Ishikawa (cell line): ENCODE results near the gene NETO2.

Experiments
- CEBPB ChIP-seq: IDR thresholded peaks from 2 replicates; pipeline ENCODE4 v1.6.1; 2012
- CREB1 ChIP-seq: IDR thresholded peaks from 2 replicates; pipeline ENCODE4 v1.6.1; 2012; ENCODE audit warnings: low read depth
- EGR1 ChIP-seq: IDR thresholded peaks from 2 replicates; pipeline ENCODE4 v1.6.1; 2012
- EP300 ChIP-seq: IDR thresholded peaks from 2 replicates; pipeline ENCODE4 v1.6.1; 2012; ENCODE audit warnings: borderline replicate concordance
- FOXM1 ChIP-seq: IDR thresholded peaks from 2 replicates; pipeline ENCODE4 v1.6.1; 2012; ENCODE audit warnings: low read depth, borderline replicate concordance
- MAX ChIP-seq: IDR thresholded peaks from 2 replicates; pipeline ENCODE4 v1.6.1; 2012
- NFIC ChIP-seq: IDR thresholded peaks from 2 replicates; pipeline ENCODE4 v1.6.1; 2012
- RAD21 ChIP-seq: IDR thresholded peaks from 2 replicates; pipeline ENCODE4 v1.6.1; 2012; ENCODE audit warnings: low read depth
- REST ChIP-seq: IDR thresholded peaks from 2 replicates; pipeline ENCODE4 v1.6.1; 2012; ENCODE audit warnings: low read depth, mild to moderate bottlenecking
- TAF1 ChIP-seq: IDR thresholded peaks from 2 replicates; pipeline ENCODE4 v1.6.1; 2012; ENCODE audit warnings: low read depth, mild to moderate bottlenecking
- TCF12 ChIP-seq: IDR thresholded peaks from 2 replicates; pipeline ENCODE4 v1.6.1; 2012; ENCODE audit warnings: low read depth
- TEAD4 ChIP-seq: IDR thresholded peaks from 2 replicates; pipeline ENCODE4 v1.6.1; 2012
- USF1 ChIP-seq: IDR thresholded peaks from 2 replicates; pipeline ENCODE4 v1.6.1; 2012
- YY1 ChIP-seq: IDR thresholded peaks from 2 replicates; pipeline ENCODE4 v1.6.1; 2012; ENCODE audit warnings: low read depth
- ZBTB7A ChIP-seq: IDR thresholded peaks from 2 replicates; pipeline ENCODE4 v1.6.1; 2012; ENCODE audit warnings: low read depth

Gene NETO2

GRCh38 chr16:47046726-47047523, 96.8 kb downstream of the NETO2 start:
- TF ChIP-seq CREB1 (no peak), FOXM1 (no peak), RAD21 (no peak), TEAD4 (no peak), TCF12 (no peak), NFIC (no peak), MAX (no peak), EP300 (no peak), TAF1 (no peak), CEBPB (no peak), YY1 (no peak), USF1 (no peak), EGR1 (no peak), ZBTB7A (no peak), REST (no peak)

GRCh38 chr16:47045459-47045858, 98.3 kb downstream of the NETO2 start:
- TF ChIP-seq YY1 (no peak), TAF1 (no peak), MAX (no peak), FOXM1 (no peak), CEBPB (no peak), NFIC (no peak), ZBTB7A (no peak), RAD21 (no peak), TCF12 (no peak)

GRCh38 chr16:47045023-47045422, 98.7 kb downstream of the NETO2 start:
- TF ChIP-seq EGR1: no peak
- TF ChIP-seq CREB1: no peak
- no peak for TF ChIP-seq RAD21
- no peak for TF ChIP-seq TEAD4
- no peak for TF ChIP-seq ZBTB7A
- no peak for TF ChIP-seq YY1
- TF ChIP-seq EP300: no peak
- TF ChIP-seq TAF1: no peak
- no peak for TF ChIP-seq NFIC
- no peak for TF ChIP-seq CEBPB
- TF ChIP-seq MAX: no peak
- TF ChIP-seq USF1: no peak
- no peak for TF ChIP-seq REST

GRCh38 chr16:47043970-47044684, 99.6 kb downstream of the NETO2 start:
- TF ChIP-seq MAX (no peak), TCF12 (no peak), REST (no peak), NFIC (no peak), FOXM1 (no peak), TEAD4 (no peak), TAF1 (no peak), EP300 (no peak), RAD21 (no peak), EGR1 (no peak), USF1 (no peak), YY1 (no peak), ZBTB7A (no peak), CEBPB (no peak), CREB1 (no peak)
